OCI-LY7 (cell line): Measurements from ENCODE around the gene RFT1.

Experiments used
- CTCF ChIP-seq: fragments of 200-600 bp; sonication (generic); conservative IDR thresholded peaks from 2 replicates; pipeline ENCODE4 v1.5.1; 2014; ENCODE audit warnings: mild to moderate bottlenecking, antibody characterized with exemption, low read length, moderate library complexity, mixed read lengths
- EZH2phosphoT487 ChIP-seq: fragments of 200-600 bp; sonication (generic); IDR thresholded peaks from 2 replicates; pipeline ENCODE4 v1.6.1; 2018; ENCODE audit warnings: low read depth, borderline replicate concordance, mild to moderate bottlenecking, mixed run types, antibody characterized with exemption, low read length, moderate library complexity, mixed read lengths

DNA sequence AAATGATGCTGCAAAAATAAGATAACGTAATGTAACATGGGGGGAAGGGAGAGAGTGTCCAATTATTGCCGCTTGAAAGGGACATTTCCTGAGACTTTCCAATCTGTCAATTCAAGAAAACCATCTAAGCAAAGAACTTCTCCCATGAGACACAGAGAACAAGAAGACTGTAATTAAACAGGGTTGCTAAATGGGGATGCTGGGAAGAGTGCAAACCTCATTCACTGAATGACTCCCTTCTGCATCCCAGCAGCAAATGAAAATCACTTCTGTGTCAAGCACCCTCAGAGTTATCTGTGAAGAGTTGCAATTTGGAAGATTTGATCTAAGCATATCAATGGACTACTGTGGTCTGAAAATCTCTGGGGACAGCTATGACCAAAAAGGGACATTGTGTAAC lies 3.6 kb downstream of the RFT1 start:
- TF ChIP-seq CTCF, result no peak
- TF ChIP-seq EZH2phosphoT487, result no peak
